PFSK-1 (cell line): ENCODE measurements around the gene MBNL1.

Experiments
- REST ChIP-seq, 2 experiments: IDR thresholded peaks; 2 replicates each; pipeline versions ENCODE4 v1.6.1 to v1.8.0; 2011 to 2012; ENCODE audit warnings: low read depth in 2 of 2, low read length in 2 of 2, control low read depth in 1 of 2, inconsistent platforms in 1 of 2, mild to moderate bottlenecking in 1 of 2, moderate library complexity in 1 of 2; ENCODE audit not compliant: insufficient read depth in 1 of 2
- SIN3A ChIP-seq: IDR thresholded peaks from 2 replicates; pipeline ENCODE4 v1.6.1; 2012; ENCODE audit warnings: mild to moderate bottlenecking, low read length, moderate library complexity, borderline replicate concordance; ENCODE audit not compliant: insufficient read depth

GRCh38 chr3:152261329-152261728, 7.4 kb upstream of the MBNL1 start:
- TF ChIP-seq REST (IDR thresholded peaks at IDR 0.05; ENCODE audit: insufficient read depth in 1 of 2, low read depth in 2 of 2, low read length in 2 of 2): no peak
- TF ChIP-seq SIN3A: no peak
